Mesodermal cell (in vitro differentiated cells): ENCODE measurements around the gene GPNMB.

ENCODE experiments used
- H3K27ac ChIP-seq: 2 replicates; pipeline ENCODE4 v1.7.0; 2013; ENCODE audit warnings: mild to moderate bottlenecking, low read depth, low read length, moderate library complexity; ENCODE audit not compliant: severe bottlenecking
- H3K36me3 ChIP-seq: 2 replicates; pipeline ENCODE4 v1.7.1; 2013; ENCODE audit warnings: mild to moderate bottlenecking, low read length, moderate library complexity; ENCODE audit not compliant: control insufficient read depth, insufficient read depth
- H3K4me1 ChIP-seq: one replicate; pipeline ENCODE4 v1.7.1; 2013; ENCODE audit warnings: mild to moderate bottlenecking, low read length; ENCODE audit not compliant: insufficient read depth, control insufficient read depth, poor library complexity, severe bottlenecking
- H3K4me3 ChIP-seq: 2 replicates; pipeline ENCODE4 v1.7.0; 2013; ENCODE audit warnings: low read length, control low read depth, mild to moderate bottlenecking; ENCODE audit not compliant: insufficient read depth, poor library complexity, severe bottlenecking; ENCODE audit errors: extremely low read depth
- H3K9me3 ChIP-seq: 2 replicates; pipeline ENCODE4 v1.7.1; 2013; ENCODE audit warnings: mild to moderate bottlenecking, low read length, moderate library complexity; ENCODE audit not compliant: control insufficient read depth
- WGBS, 2 experiments: methylation state at CpG; one replicate each; pipeline ENCODE4 v1.1.5; 2013; ENCODE audit warnings: missing lambda C conversion rate in 2 of 2; ENCODE audit not compliant: insufficient coverage in 2 of 2; 5-methylcytosine and 5-hydroxymethylcytosine counted together

The GPNMB gene

GRCh38 chr7:23268167-23268566 is 21.6 kb downstream of the GPNMB start:
- Histone ChIP-seq H3K27ac (no peak overlapping the region), H3K9me3 (no peaks in the 10 kb centered on the region), H3K4me1 (no peaks in the 10 kb centered on the region), H3K4me3 (no peak overlapping the region), H3K36me3 (no peaks in the 10 kb centered on the region)
- 100% methylated on average over 1 of the region's 2 CpGs for WGBS, 2 experiments

- H3K9me3 ChIP-seq: no peaks in the 10 kb centered on the region
- no peaks in the 10 kb centered on the region for H3K36me3 ChIP-seq
- 82 to 89% methylated on average over 2 to 4 of the region's 4 CpGs for WGBS, 2 experiments
- H3K4me1 ChIP-seq: no peaks in the 10 kb centered on the region
- no peak overlapping the region for H3K4me3 ChIP-seq
- H3K27ac ChIP-seq: no peak overlapping the region
Observed at GRCh38 chr7:23268746-23269145, 22.2 kb downstream of the GPNMB start.

- 83 to 89% methylated on average over 1 to 2 of the region's 2 CpGs for WGBS, 2 experiments
- Histone ChIP-seq H3K4me1 (no peaks in the 10 kb centered on the region), H3K9me3 (no peaks in the 10 kb centered on the region), H3K27ac (no peak overlapping the region), H3K4me3 (no peak overlapping the region), H3K36me3 (no peaks in the 10 kb centered on the region)
Observed at GRCh38 chr7:23272275-23272674, 25.7 kb downstream of the GPNMB start.

GRCh38 chr7:23273141-23273599 is 26.6 kb downstream of the GPNMB start:
- no peaks in the 10 kb centered on the region for H3K9me3 ChIP-seq
- H3K27ac ChIP-seq: no peak overlapping the region
- H3K4me1 ChIP-seq: no peaks in the 10 kb centered on the region
- no peak overlapping the region for H3K4me3 ChIP-seq
- H3K36me3 ChIP-seq: no peaks in the 10 kb centered on the region
- WGBS, 2 experiments: 30 to 43% methylated on average over 5 to 7 of the region's 11 CpGs

- H3K4me1 ChIP-seq: no peaks in the 10 kb centered on the region
- 79 to 94% methylated on average over 2 to 5 of the region's 5 CpGs for WGBS, 2 experiments
- H3K9me3 ChIP-seq: no peaks in the 10 kb centered on the region
- no peaks in the 10 kb centered on the region for H3K36me3 ChIP-seq
- no peak overlapping the region for H3K4me3 ChIP-seq
- no peak overlapping the region for H3K27ac ChIP-seq
Observed at GRCh38 chr7:23275912-23276311, 29.3 kb downstream of the GPNMB start.

GRCh38 chr7:23276376-23276775 is 29.8 kb downstream of the GPNMB start:
- H3K36me3 ChIP-seq: no peaks in the 10 kb centered on the region
- H3K4me3 ChIP-seq: no peak overlapping the region
- no peak overlapping the region for H3K27ac ChIP-seq
- H3K4me1 ChIP-seq: no peaks in the 10 kb centered on the region
- 72 to 80% methylated on average over 4 to 5 of the region's 5 CpGs for WGBS, 2 experiments
- H3K9me3 ChIP-seq: no peaks in the 10 kb centered on the region

- H3K27ac ChIP-seq: no peak overlapping the region
- H3K4me1 ChIP-seq: no peaks in the 10 kb centered on the region
- no peaks in the 10 kb centered on the region for H3K9me3 ChIP-seq
- H3K36me3 ChIP-seq: no peaks in the 10 kb centered on the region
- 83% methylated on average over 2 of the region's 3 CpGs; no CpG with 5 or more reads in 1 of the 2 experiments for WGBS, 2 experiments
- H3K4me3 ChIP-seq: no peak overlapping the region
Observed at GRCh38 chr7:23276947-23277346, 30.4 kb downstream of the GPNMB start.

GRCh38 chr7:23277359-23277989 is 30.9 kb downstream of the GPNMB start:
- no peaks in the 10 kb centered on the region for H3K9me3 ChIP-seq
- WGBS, 2 experiments: 0 to 75% methylated on average over 2 of the region's 6 CpGs
- H3K4me3 ChIP-seq: no peak overlapping the region
- H3K4me1 ChIP-seq: no peaks in the 10 kb centered on the region
- no peaks in the 10 kb centered on the region for H3K36me3 ChIP-seq
- H3K27ac ChIP-seq: no peak overlapping the region

- Histone ChIP-seq H3K4me3 (no peak overlapping the region), H3K36me3 (no peaks in the 10 kb centered on the region), H3K4me1 (no peaks in the 10 kb centered on the region), H3K9me3 (no peaks in the 10 kb centered on the region), H3K27ac (no peak overlapping the region)
- WGBS, 2 experiments: no CpG with 5 or more reads among the region's 2 CpGs
Observed at GRCh38 chr7:23279819-23280525, 33.4 kb downstream of the GPNMB start.

- H3K4me1 ChIP-seq: no peaks in the 10 kb centered on the region
- H3K9me3 ChIP-seq: no peaks in the 10 kb centered on the region
- no peak overlapping the region for H3K4me3 ChIP-seq
- 83 to 93% methylated on average over 1 of the region's 4 CpGs for WGBS, 2 experiments
- no peaks in the 10 kb centered on the region for H3K36me3 ChIP-seq
- no peak overlapping the region for H3K27ac ChIP-seq
Observed at GRCh38 chr7:23283086-23283485, 36.5 kb downstream of the GPNMB start.

GRCh38 chr7:23284871-23285270 is 38.3 kb downstream of the GPNMB start:
- Histone ChIP-seq H3K36me3 (no peaks in the 10 kb centered on the region), H3K9me3 (no peaks in the 10 kb centered on the region), H3K27ac (no peak overlapping the region), H3K4me3 (no peak overlapping the region), H3K4me1 (no peaks in the 10 kb centered on the region)
- WGBS, 2 experiments: 85 to 89% methylated on average over 2 of the region's 2 CpGs
